Activated CD8-positive, alpha-beta T cell treated with anti-CD3 and anti-CD28 coated beads for 36 hours (primary cell): ENCODE measurements around the gene SPRY4. TPM values are rescaled to one million over a fixed set of nuclear protein-coding genes. Genes with fewer than 3 reads are reported as not detected.
"Not testable (repeated sequence)": the region's sequence is repeated elsewhere in the genome, so short reads cannot be mapped to it uniquely, and the experiment has no call there.

Experiments
- ATAC-seq: fragments of 200-7000 bp; cut with Tn5 transposase; one replicate; pipeline ENCODE4 v1.10.0; 2021; ENCODE audit warnings: mild to moderate bottlenecking, moderate library complexity
- CTCF ChIA-PET: fragments of 350-600 bp; sonication (Branson Sonifier 250); formaldehyde crosslinking; loops from one replicate; lab custom pipeline; 2021; ENCODE audit warnings: antibody characterized with exemption; lab: Charles Lee
- POLR2A ChIA-PET: fragments of 350-600 bp; sonication (Branson Sonifier 250); formaldehyde crosslinking; loops from one replicate; lab custom pipeline; 2021; ENCODE audit warnings: antibody characterized with exemption; lab: Charles Lee
- DNase-seq: peaks from one replicate; pipeline ENCODE4 v3.0.0-alpha.2; 2020
- H3K27ac Mint-ChIP-seq: one replicate; pipeline ENCODE4 v1.8.0; 2021; ENCODE audit warnings: mild to moderate bottlenecking, mixed read lengths
- H3K27me3 Mint-ChIP-seq: one replicate; pipeline ENCODE4 v1.8.0; 2021; ENCODE audit warnings: mixed read lengths
- H3K36me3 Mint-ChIP-seq: one replicate; pipeline ENCODE4 v1.8.0; 2021; ENCODE audit warnings: low read depth, mixed read lengths
- H3K4me1 Mint-ChIP-seq: one replicate; pipeline ENCODE4 v1.8.0; 2021; ENCODE audit warnings: low read depth, mixed read lengths
- H3K4me3 Mint-ChIP-seq: one replicate; pipeline ENCODE4 v1.8.0; 2021; ENCODE audit warnings: mild to moderate bottlenecking, moderate library complexity, mixed read lengths
- H3K9me3 Mint-ChIP-seq: one replicate; pipeline ENCODE4 v1.8.0; 2021; ENCODE audit warnings: mixed read lengths
- intact Hi-C: fragments of 100-400 bp; cut with micrococcal nuclease; formaldehyde crosslinking; loops from one replicate; pipeline ENCODE4 v1.10.0; 2022
- total RNA-seq, 2 experiments: library from RNA; stranded (reverse); gene quantifications; one replicate each; pipeline ENCODE4 v1.2.3, GENCODE V29; 2021
- TF ChIP-seq, protein P1 (sequence below): fragments of 200-600 bp; IDR thresholded peaks from one replicate; pipeline ENCODE4 v1.8.0; 2022; ENCODE audit warnings: antibody characterized with exemption, mild to moderate bottlenecking

SPRY4 gene
- total RNA-seq, 2 experiments from 2014 or later: 0.90 to 1.0 TPM

DNA sequence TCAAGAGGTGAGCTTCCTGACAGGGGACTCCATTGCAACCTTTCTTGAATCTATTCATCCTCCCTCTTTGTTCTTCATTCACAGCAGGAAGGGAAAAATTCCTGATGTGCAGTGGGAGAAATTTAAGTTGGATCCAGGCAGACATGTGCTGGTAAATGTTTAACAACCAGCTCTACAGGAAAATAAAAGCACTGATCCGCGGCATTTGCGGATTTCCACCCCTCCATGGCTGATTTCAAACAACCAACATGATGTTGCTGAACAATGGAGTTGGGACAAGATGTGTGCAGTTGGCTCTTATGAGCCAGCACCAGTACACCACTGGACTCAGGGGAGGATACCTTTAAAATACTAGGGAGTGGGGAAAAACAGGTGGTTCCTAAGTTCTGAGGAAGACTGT is 47.0 kb downstream of the SPRY4 start:
- H3K36me3 Mint-ChIP-seq: no peaks in the 10 kb centered on the region
- no peak overlapping the region for H3K27ac Mint-ChIP-seq
- no peaks in the 10 kb centered on the region for H3K4me1 Mint-ChIP-seq
- ChIA-PET CTCF (no interaction called here), POLR2A (no interaction called here)
- H3K4me3 Mint-ChIP-seq: no peak overlapping the region
- no peak for ATAC-seq
- TF ChIP-seq, protein P1, sequence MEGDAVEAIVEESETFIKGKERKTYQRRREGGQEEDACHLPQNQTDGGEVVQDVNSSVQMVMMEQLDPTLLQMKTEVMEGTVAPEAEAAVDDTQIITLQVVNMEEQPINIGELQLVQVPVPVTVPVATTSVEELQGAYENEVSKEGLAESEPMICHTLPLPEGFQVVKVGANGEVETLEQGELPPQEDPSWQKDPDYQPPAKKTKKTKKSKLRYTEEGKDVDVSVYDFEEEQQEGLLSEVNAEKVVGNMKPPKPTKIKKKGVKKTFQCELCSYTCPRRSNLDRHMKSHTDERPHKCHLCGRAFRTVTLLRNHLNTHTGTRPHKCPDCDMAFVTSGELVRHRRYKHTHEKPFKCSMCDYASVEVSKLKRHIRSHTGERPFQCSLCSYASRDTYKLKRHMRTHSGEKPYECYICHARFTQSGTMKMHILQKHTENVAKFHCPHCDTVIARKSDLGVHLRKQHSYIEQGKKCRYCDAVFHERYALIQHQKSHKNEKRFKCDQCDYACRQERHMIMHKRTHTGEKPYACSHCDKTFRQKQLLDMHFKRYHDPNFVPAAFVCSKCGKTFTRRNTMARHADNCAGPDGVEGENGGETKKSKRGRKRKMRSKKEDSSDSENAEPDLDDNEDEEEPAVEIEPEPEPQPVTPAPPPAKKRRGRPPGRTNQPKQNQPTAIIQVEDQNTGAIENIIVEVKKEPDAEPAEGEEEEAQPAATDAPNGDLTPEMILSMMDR: no peak
- intact Hi-C loops: no loop called here
- no peak for DNase-seq
- no peaks in the 10 kb centered on the region for H3K9me3 Mint-ChIP-seq
- H3K27me3 Mint-ChIP-seq: peaks cover 2% of the 10 kb centered on the region

DNA sequence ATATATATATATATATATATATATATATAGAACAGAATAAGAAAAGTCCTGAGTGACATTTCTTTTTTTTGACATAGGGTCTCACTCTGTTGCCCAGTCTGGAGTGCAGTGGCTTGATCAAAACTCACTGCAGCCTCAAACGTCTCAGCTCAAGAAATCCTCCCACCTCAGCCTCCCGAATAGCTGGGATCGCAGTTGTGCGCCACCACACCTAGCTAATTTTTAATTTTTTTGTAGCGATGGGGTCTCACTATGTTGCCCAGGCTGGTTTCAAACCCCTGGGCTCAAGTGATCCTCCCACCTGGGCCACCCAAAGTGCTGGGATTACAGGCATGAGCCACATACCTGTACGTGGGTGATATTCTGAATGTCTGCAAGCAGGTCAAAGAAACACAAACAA is 48.3 kb downstream of the SPRY4 start:
- no peaks in the 10 kb centered on the region for H3K9me3 Mint-ChIP-seq
- TF ChIP-seq, protein P1: no peak
- CTCF ChIA-PET: no interaction called here
- H3K27me3 Mint-ChIP-seq: peaks cover 2% of the 10 kb centered on the region
- no peaks in the 10 kb centered on the region for H3K36me3 Mint-ChIP-seq
- no peaks in the 10 kb centered on the region for H3K4me1 Mint-ChIP-seq
- no peak overlapping the region for H3K4me3 Mint-ChIP-seq
- intact Hi-C loops: no loop called here
- POLR2A ChIA-PET: no interaction called here
- DNase-seq: no peak
- no peak overlapping the region for H3K27ac Mint-ChIP-seq
- no peak for ATAC-seq

DNA sequence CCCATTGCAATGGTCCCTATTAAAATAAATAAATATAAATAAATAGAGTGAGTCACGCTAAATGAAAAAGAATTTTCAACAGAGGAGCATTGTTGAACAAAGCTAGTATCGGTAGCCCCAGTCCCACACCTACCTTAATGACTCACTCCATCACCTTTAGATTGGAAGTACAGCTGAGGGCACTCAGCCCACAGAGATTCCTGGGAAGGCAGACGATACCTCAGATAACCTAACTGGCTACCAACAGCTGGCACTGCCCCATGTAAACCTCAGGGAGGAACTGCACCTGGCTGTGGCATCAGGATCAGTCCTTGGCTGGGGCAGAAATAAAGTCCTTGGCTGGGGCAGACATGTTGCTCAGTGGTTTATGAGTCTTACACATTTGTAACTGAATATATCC is 49.3 kb downstream of the SPRY4 start:
- H3K4me1 Mint-ChIP-seq: no peaks in the 10 kb centered on the region
- H3K27ac Mint-ChIP-seq: no peak overlapping the region

DNA sequence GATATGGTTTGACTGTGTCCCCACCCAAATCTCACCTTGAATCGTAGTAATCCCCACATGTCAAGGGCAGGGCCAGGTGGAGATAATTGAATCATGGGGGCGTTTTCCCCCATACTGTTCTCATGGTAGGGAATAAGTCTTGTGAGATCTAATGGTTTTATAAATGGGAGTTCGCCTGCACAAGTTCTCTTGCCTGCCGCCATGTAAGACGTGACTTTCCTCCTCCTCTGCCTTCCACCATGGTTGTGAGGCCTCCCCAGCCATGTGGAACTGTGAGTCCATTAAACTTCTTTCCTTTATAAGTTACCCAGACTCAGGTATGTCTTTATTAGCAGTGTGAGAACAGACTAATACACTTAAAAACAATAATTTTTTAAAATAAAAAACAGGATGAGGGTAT is 52.2 kb downstream of the SPRY4 start:
- H3K4me1 Mint-ChIP-seq, H3K27ac Mint-ChIP-seq, H3K4me3 Mint-ChIP-seq, ATAC-seq, H3K36me3 Mint-ChIP-seq, H3K9me3 Mint-ChIP-seq, CTCF ChIA-PET, intact Hi-C loops, POLR2A ChIA-PET, DNase-seq, H3K27me3 Mint-ChIP-seq: not testable (repeated sequence)

More for the DNA sequence above, 49.3 kb downstream of the SPRY4 start:
- TF ChIP-seq, protein P1: no peak
- ChIA-PET CTCF (interaction anchor here (1.3 kb wide), 1 partner anchor 217 kb away, joined by 3 read pairs; no protein-coding TSS in a partner anchor), POLR2A (no interaction called here)
- Mint-ChIP-seq H3K36me3 (no peaks in the 10 kb centered on the region), H3K9me3 (no peaks in the 10 kb centered on the region), H3K4me3 (no peak overlapping the region), H3K27me3 (peaks cover 2% of the 10 kb centered on the region)
- DNase-seq (no peak), ATAC-seq (no peak)
- intact Hi-C loops: no loop called here

DNA sequence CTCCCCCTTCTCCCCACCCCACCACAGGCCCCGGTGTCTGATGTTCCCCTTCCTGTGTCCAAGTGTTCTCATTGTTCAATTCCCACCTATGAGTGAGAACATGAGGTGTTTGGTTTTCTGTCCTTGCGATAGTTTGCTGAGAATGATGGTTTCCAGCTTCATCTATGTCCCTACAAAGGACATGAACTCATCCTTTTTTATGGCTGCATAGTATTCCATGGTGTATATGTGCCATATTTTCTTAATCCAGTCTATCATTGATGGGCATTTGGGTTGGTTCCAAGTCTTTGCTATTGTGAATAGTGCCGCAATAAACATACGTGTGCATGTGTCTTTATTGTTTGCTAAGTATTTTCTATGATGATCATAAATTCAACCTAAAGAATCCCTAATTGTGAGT is 60.7 kb downstream of the SPRY4 start:
- ATAC-seq, H3K4me1 Mint-ChIP-seq, H3K36me3 Mint-ChIP-seq, CTCF ChIA-PET, intact Hi-C loops, H3K27ac Mint-ChIP-seq, H3K4me3 Mint-ChIP-seq, H3K27me3 Mint-ChIP-seq, DNase-seq, H3K9me3 Mint-ChIP-seq: not testable (repeated sequence)
- POLR2A ChIA-PET: interaction anchor here (0.9 kb wide), 1 partner anchor 8 kb away, joined by 3 read pairs; no protein-coding TSS in a partner anchor

DNA sequence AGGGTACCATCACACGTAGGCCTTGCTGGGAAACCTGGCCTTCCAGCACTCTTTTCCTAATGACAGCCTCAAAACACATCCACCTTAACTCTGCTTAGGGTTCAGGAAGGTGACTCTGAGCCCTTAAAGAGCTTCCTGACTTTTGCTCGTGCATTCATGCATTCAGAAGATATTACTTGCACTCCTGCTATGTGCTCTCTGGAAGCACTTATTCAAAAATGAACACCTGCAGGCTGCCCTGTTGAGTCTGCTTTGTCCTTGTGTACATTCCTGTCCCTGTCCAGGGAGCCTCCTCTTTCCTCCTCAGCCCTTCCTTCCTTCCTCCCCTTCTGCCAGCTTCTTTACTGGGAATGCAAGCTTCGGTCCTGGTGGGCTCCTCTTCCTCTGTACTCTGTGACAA is 61.5 kb downstream of the SPRY4 start:
- Mint-ChIP-seq H3K9me3 (no peaks in the 10 kb centered on the region), H3K27me3 (no peaks in the 10 kb centered on the region), H3K4me3 (no peak overlapping the region), H3K36me3 (no peaks in the 10 kb centered on the region), H3K4me1 (no peaks in the 10 kb centered on the region), H3K27ac (no peak overlapping the region)
- ChIA-PET CTCF (no interaction called here), POLR2A (no interaction called here)
- TF ChIP-seq, protein P1: no peak
- ATAC-seq: no peak
- no peak for DNase-seq
- intact Hi-C loops: no loop called here
